NCI-H187 (cell line): ENCODE measurements around the gene BUD31.
A peak's percentile ranks its signal among the peaks of the same experiment; 100 is the strongest.
"Not testable (repeated sequence)": the region's sequence is repeated elsewhere in the genome, so short reads cannot be mapped to it uniquely, and the experiment has no call there.

Source experiments
- DNase-seq, 2 experiments: peaks; one replicate each; lab custom pipeline; 2025; lab: John Stamatoyannopoulos, UW

The BUD31 gene

GRCh38 chr7:99380823-99381663 lies 27.7 kb upstream of the BUD31 start:
- no peak for DNase-seq

- DNase-seq = no peak
Observed at GRCh38 chr7:99381664-99382075, 27.1 kb upstream of the BUD31 start.

- DNase-seq = no peak
Observed at GRCh38 chr7:99383203-99383602, 25.6 kb upstream of the BUD31 start.

GRCh38 chr7:99383791-99384370 lies 24.9 kb upstream of the BUD31 start:
- DNase-seq = no peak

- no peak for DNase-seq
Observed at GRCh38 chr7:99384523-99384922, 24.2 kb upstream of the BUD31 start.

- no peak for DNase-seq
Observed at GRCh38 chr7:99385564-99385963, 23.2 kb upstream of the BUD31 start.

- no peak for DNase-seq
Observed at GRCh38 chr7:99386584-99387238, 22.1 kb upstream of the BUD31 start.

- DNase-seq = not testable (repeated sequence)
Observed at GRCh38 chr7:99387239-99387635, 21.5 kb upstream of the BUD31 start.

GRCh38 chr7:99387912-99388311 lies 20.9 kb upstream of the BUD31 start:
- DNase-seq = no peak

GRCh38 chr7:99389772-99390171 lies 19.0 kb upstream of the BUD31 start:
- no peak for DNase-seq

GRCh38 chr7:99390941-99391602 lies 17.7 kb upstream of the BUD31 start:
- DNase-seq = no peak

GRCh38 chr7:99392046-99392445 lies 16.7 kb upstream of the BUD31 start:
- DNase-seq = no peak

- peak; percentile 92 for DNase-seq
Observed at GRCh38 chr7:99392659-99393354, 16.0 kb upstream of the BUD31 start.

- peak in 1 of 2 experiments; percentile 76 for DNase-seq
Observed at GRCh38 chr7:99393355-99394187, 15.2 kb upstream of the BUD31 start.

GRCh38 chr7:99394188-99394502 lies 14.6 kb upstream of the BUD31 start:
- DNase-seq = no peak

GRCh38 chr7:99395616-99396327 lies 13.0 kb upstream of the BUD31 start:
- DNase-seq = no peak

GRCh38 chr7:99396418-99397296 lies 12.1 kb upstream of the BUD31 start:
- no peak for DNase-seq

GRCh38 chr7:99397297-99397983 lies 11.3 kb upstream of the BUD31 start:
- DNase-seq = no peak

- DNase-seq = no peak
Observed at GRCh38 chr7:99398891-99399445, 9.8 kb upstream of the BUD31 start.
